NCI-H524 treated with DMSO at 0.1 percent for 48 hours (cell line): ENCODE results near the gene CCND1.
"Not testable (repeated sequence)": the region's sequence is repeated elsewhere in the genome, so short reads cannot be mapped to it uniquely, and the experiment has no call there.

ENCODE experiments used
- DNase-seq: peaks from one replicate; lab custom pipeline; 2025; lab: John Stamatoyannopoulos, UW

Gene CCND1

GRCh38 chr11:69694781-69695180 is 53.8 kb downstream of the CCND1 start:
- no peak for DNase-seq

- DNase-seq = no peak
Measured at GRCh38 chr11:69695581-69695980, 54.6 kb downstream of the CCND1 start.

- not testable (repeated sequence) for DNase-seq
Measured at GRCh38 chr11:69695995-69696394, 55.0 kb downstream of the CCND1 start.

- peak; percentile 62 for DNase-seq
Measured at GRCh38 chr11:69696749-69697468, 56.0 kb downstream of the CCND1 start.

GRCh38 chr11:69697469-69697843 is 56.5 kb downstream of the CCND1 start:
- no peak for DNase-seq

- no peak for DNase-seq
Measured at GRCh38 chr11:69697861-69698260, 56.9 kb downstream of the CCND1 start.

- DNase-seq = no peak
Measured at GRCh38 chr11:69698362-69698761, 57.4 kb downstream of the CCND1 start.

- DNase-seq = peak; percentile 47
Measured at GRCh38 chr11:69699213-69699612, 58.3 kb downstream of the CCND1 start.

- DNase-seq = peak; percentile 37
Measured at GRCh38 chr11:69700278-69701140, 59.6 kb downstream of the CCND1 start.

- DNase-seq = no peak
Measured at GRCh38 chr11:69702239-69702691, 61.3 kb downstream of the CCND1 start.

GRCh38 chr11:69702769-69703452 is 62.0 kb downstream of the CCND1 start:
- DNase-seq = no peak

- DNase-seq = no peak
Measured at GRCh38 chr11:69703453-69703767, 62.5 kb downstream of the CCND1 start.
